IMR-90 (cell line): ENCODE data around the gene SESN1. TPM values are rescaled to one million over a fixed set of nuclear protein-coding genes. Genes with fewer than 3 reads are reported as not detected.

ENCODE experiments used
- ATAC-seq: fragments of 200-7000 bp; cut with Tn5 transposase; 2 replicates; pipeline ENCODE4 v1.9.1; 2020; ENCODE audit warnings: low read depth, mild to moderate bottlenecking, moderate library complexity
- BruUV-seq: library from RNA; stranded (reverse); fragments of 400-500 nt; replicated peaks from 2 replicates; lab custom pipeline; 2021; lab: Mats Ljungman, UMichigan
- CTCF ChIA-PET: fragments of 300-600 bp; formaldehyde crosslinking; extraction: SDS; loops from one replicate; lab custom pipeline; 2021; ENCODE audit warnings: antibody characterized with exemption; lab: Yijun Ruan, JAX
- POLR2A ChIA-PET: fragments of 300-600 bp; sonication (Branson Sonifier 250); formaldehyde crosslinking; loops from one replicate; lab custom pipeline; 2022; ENCODE audit warnings: antibody characterized with exemption; ENCODE audit not compliant: unreplicated experiment; lab: Charles Lee
- DNase-seq: peaks from one replicate; pipeline ENCODE4 v3.0.0; 2013
- H2AFZ ChIP-seq: replicated peaks from 2 replicates; pipeline ENCODE3; 2013; ENCODE audit warnings: low read length, mild to moderate bottlenecking; ENCODE audit not compliant: poor library complexity
- H2AK5ac ChIP-seq: 2 replicates; pipeline ENCODE4 v1.6.1; 2013; ENCODE audit warnings: low read depth, low read length, inconsistent platforms
- H2AK9ac ChIP-seq: replicated peaks from 2 replicates; pipeline ENCODE3; 2013; ENCODE audit warnings: mild to moderate bottlenecking, low read depth, low read length, moderate library complexity; ENCODE audit not compliant: poor library complexity
- H2BK120ac ChIP-seq: 2 replicates; pipeline ENCODE4 v1.6.1; 2013; ENCODE audit warnings: low read depth, low read length, inconsistent platforms
- H2BK15ac ChIP-seq: 3 replicates; pipeline ENCODE4 v1.6.1; 2013; ENCODE audit warnings: low read depth, low read length, inconsistent platforms
- H2BK20ac ChIP-seq: 2 replicates; pipeline ENCODE4 v1.6.1; 2013; ENCODE audit warnings: low read depth, mild to moderate bottlenecking, inconsistent platforms, low read length, moderate library complexity
- H2BK5ac ChIP-seq: 2 replicates; pipeline ENCODE4 v1.6.1; 2013; ENCODE audit warnings: mild to moderate bottlenecking, low read depth, low read length, inconsistent platforms; ENCODE audit not compliant: poor library complexity, severe bottlenecking
- H3K14ac ChIP-seq: replicated peaks from 2 replicates; pipeline ENCODE4 v1.6.1; 2013; ENCODE audit warnings: low read depth, low read length, inconsistent platforms
- H3K18ac ChIP-seq: 2 replicates; pipeline ENCODE4 v1.6.1; 2013; ENCODE audit warnings: low read depth, low read length, control low read depth
- H3K23ac ChIP-seq: 2 replicates; pipeline ENCODE4 v1.6.1; 2013; ENCODE audit warnings: low read depth, low read length, inconsistent platforms
- H3K27ac ChIP-seq: 2 replicates; pipeline ENCODE4 v1.5.1; 2013; ENCODE audit warnings: mild to moderate bottlenecking, control low read depth, low read length; ENCODE audit not compliant: insufficient read depth
- H3K27me3 ChIP-seq: 2 replicates; pipeline ENCODE4 v1.6.1; 2013; ENCODE audit warnings: low read length; ENCODE audit not compliant: control insufficient read depth, insufficient read depth
- H3K36me3 ChIP-seq: 2 replicates; pipeline ENCODE4 v1.6.1; 2013; ENCODE audit warnings: low read length, mixed read lengths; ENCODE audit not compliant: control insufficient read depth, insufficient read depth
- H3K4ac ChIP-seq: 2 replicates; pipeline ENCODE4 v1.6.1; 2013; ENCODE audit warnings: low read depth, low read length, inconsistent platforms
- H3K4me1 ChIP-seq: 2 replicates; pipeline ENCODE4 v1.6.1; 2013; ENCODE audit warnings: low read length, mixed read lengths; ENCODE audit not compliant: control insufficient read depth, insufficient read depth
- H3K4me2 ChIP-seq: 2 replicates; pipeline ENCODE4 v1.6.1; 2013; ENCODE audit warnings: low read depth, mild to moderate bottlenecking, control low read depth, low read length, moderate library complexity
- H3K4me3 ChIP-seq: 2 replicates; pipeline ENCODE4 v1.5.1; 2013; ENCODE audit warnings: low read depth, mild to moderate bottlenecking, control low read depth, low read length, moderate library complexity; ENCODE audit not compliant: insufficient read depth
- H3K56ac ChIP-seq: 2 replicates; pipeline ENCODE4 v1.6.1; 2013; ENCODE audit warnings: low read length, inconsistent platforms; ENCODE audit not compliant: insufficient read depth; ENCODE audit errors: extremely low read depth
- H3K79me1 ChIP-seq, 2 experiments: 2 replicates each; pipeline ENCODE4 v1.6.1; 2013; ENCODE audit warnings: low read length in 2 of 2, inconsistent platforms in 1 of 2, low read depth in 1 of 2
- H3K9ac ChIP-seq: 2 replicates; pipeline ENCODE4 v1.6.1; 2013; ENCODE audit warnings: low read depth, low read length, control low read depth
- H3K9me1 ChIP-seq: 2 replicates; pipeline ENCODE4 v1.6.1; 2013; ENCODE audit warnings: low read length, inconsistent platforms; ENCODE audit not compliant: insufficient read depth
- H3K9me3 ChIP-seq: 2 replicates; pipeline ENCODE4 v1.6.1; 2013; ENCODE audit warnings: low read length; ENCODE audit not compliant: control insufficient read depth, insufficient read depth
- H4K20me1 ChIP-seq: 2 replicates; pipeline ENCODE4 v1.6.1; 2013; ENCODE audit warnings: low read length, inconsistent platforms; ENCODE audit not compliant: insufficient read depth
- H4K5ac ChIP-seq: 2 replicates; pipeline ENCODE4 v1.6.1; 2013; ENCODE audit warnings: mild to moderate bottlenecking, low read depth, low read length, control low read depth
- H4K8ac ChIP-seq, 2 experiments: 2 replicates each; pipeline ENCODE4 v1.6.1; 2013; ENCODE audit warnings: low read depth in 2 of 2, low read length in 2 of 2, control low read depth in 1 of 2, inconsistent platforms in 1 of 2
- H4K91ac ChIP-seq: 2 replicates; pipeline ENCODE4 v1.6.1; 2013; ENCODE audit warnings: low read depth, low read length, inconsistent platforms; ENCODE audit not compliant: insufficient read depth
- BHLHE40 ChIP-seq: fragments of 150-350 bp; IDR thresholded peaks from 2 replicates; pipeline ENCODE4 v1.6.1; 2016; ENCODE audit warnings: mild to moderate bottlenecking, low read depth, low read length
- CEBPB ChIP-seq: IDR thresholded peaks from 2 replicates; pipeline ENCODE4 v1.6.1; 2012; ENCODE audit warnings: low read depth, low read length, improper control_type of control experiment
- CHD1 ChIP-seq: IDR thresholded peaks from 2 replicates; pipeline ENCODE4 v1.6.1; 2012; ENCODE audit warnings: low read depth, low read length, improper control_type of control experiment
- FOS ChIP-seq: fragments of 150-350 bp; IDR thresholded peaks from 2 replicates; pipeline ENCODE4 v1.6.1; 2016; ENCODE audit warnings: low read depth, low read length
- MAFK ChIP-seq: IDR thresholded peaks from 2 replicates; pipeline ENCODE4 v1.6.1; 2012; ENCODE audit warnings: low read depth, low read length, improper control_type of control experiment
- MAZ ChIP-seq: IDR thresholded peaks from 2 replicates; pipeline ENCODE4 v1.6.1; 2012; ENCODE audit warnings: low read depth, mild to moderate bottlenecking, low read length, improper control_type of control experiment, moderate library complexity, borderline replicate concordance
- MXI1 ChIP-seq: IDR thresholded peaks from 2 replicates; pipeline ENCODE4 v1.6.1; 2012; ENCODE audit warnings: low read depth, mild to moderate bottlenecking, low read length, moderate library complexity, borderline replicate concordance
- NFE2L2 ChIP-seq: fragments of 150-350 bp; IDR thresholded peaks from 2 replicates; pipeline ENCODE4 v1.6.1; 2016; ENCODE audit warnings: low read depth, mild to moderate bottlenecking, low read length
- RAD21 ChIP-seq: IDR thresholded peaks from 2 replicates; pipeline ENCODE4 v1.6.1; 2012; ENCODE audit warnings: low read length, improper control_type of control experiment
- RCOR1 ChIP-seq: IDR thresholded peaks from 2 replicates; pipeline ENCODE4 v1.6.1; 2012; ENCODE audit warnings: mild to moderate bottlenecking, low read length, improper control_type of control experiment; ENCODE audit not compliant: insufficient replicate concordance
- RFX5 ChIP-seq: IDR thresholded peaks from 2 replicates; pipeline ENCODE4 v1.8.0; 2012; ENCODE audit warnings: low read depth, mild to moderate bottlenecking, low read length, moderate library complexity
- WGBS, 2 experiments: methylation state at CpG; one replicate each; pipeline versions ENCODE4 v1.1.5 to v1.1.7; 2013; ENCODE audit warnings: missing lambda C conversion rate in 2 of 2; ENCODE audit not compliant: insufficient read length in 1 of 2; ENCODE audit errors: extremely low coverage in 2 of 2; 5-methylcytosine and 5-hydroxymethylcytosine counted together
- dilution Hi-C: fragments of 300-500 bp; cut with HindIII; formaldehyde crosslinking; loops from one replicate; pipeline ENCODE4 v1.14.3; 2018; ENCODE audit warnings: low sequenced_read_pairs; ENCODE audit not compliant: unreplicated experiment
- in situ Hi-C: fragments of 300-500 bp; cut with MboI; formaldehyde crosslinking; loops from 3 replicates; pipeline ENCODE4 v1.14.3; 2019; ENCODE audit warnings: low sequenced_read_pairs, inconsistent platforms, mixed read lengths
- intact Hi-C: fragments of 100-400 bp; cut with micrococcal nuclease; formaldehyde crosslinking; loops from 2 replicates; pipeline ENCODE4 v1.10.0; 2022
- polyA plus RNA-seq, 3 experiments: library from polyadenylated mRNA; depleted of rRNA; stranded (reverse); fragments of >200 nt; gene quantifications; 2 replicates each; pipeline ENCODE4 v1.2.3, GENCODE V29; 2012; ENCODE audit warnings: low replicate concordance in 1 of 3
- total RNA-seq: library from RNA; depleted of rRNA; stranded (reverse); fragments of >200 nt; gene quantifications from 2 replicates; pipeline ENCODE4 v1.2.3, GENCODE V29; 2012
- TF ChIP-seq, protein P1 (sequence below): fragments of 150-350 bp; IDR thresholded peaks from 2 replicates; pipeline ENCODE4 v1.6.1; 2017; ENCODE audit warnings: mild to moderate bottlenecking, antibody characterized with exemption, low read length, low read depth
- TF ChIP-seq, protein P2 (sequence below): conservative IDR thresholded peaks from 2 replicates; pipeline ENCODE4 v1.5.1; 2012; ENCODE audit warnings: mild to moderate bottlenecking, low read depth, low read length, improper control_type of control experiment
- TF ChIP-seq, protein P3 (sequence below): fragments of 150-350 bp; IDR thresholded peaks from 2 replicates; pipeline ENCODE4 v1.6.1; 2016; ENCODE audit warnings: low read depth, mild to moderate bottlenecking, low read length, moderate library complexity, borderline replicate concordance

Gene SESN1
- total and polyA plus RNA-seq, 2 of the 4 experiments (the other 2 are of a cell fraction) = 9.7 to 16.7 TPM

DNA sequence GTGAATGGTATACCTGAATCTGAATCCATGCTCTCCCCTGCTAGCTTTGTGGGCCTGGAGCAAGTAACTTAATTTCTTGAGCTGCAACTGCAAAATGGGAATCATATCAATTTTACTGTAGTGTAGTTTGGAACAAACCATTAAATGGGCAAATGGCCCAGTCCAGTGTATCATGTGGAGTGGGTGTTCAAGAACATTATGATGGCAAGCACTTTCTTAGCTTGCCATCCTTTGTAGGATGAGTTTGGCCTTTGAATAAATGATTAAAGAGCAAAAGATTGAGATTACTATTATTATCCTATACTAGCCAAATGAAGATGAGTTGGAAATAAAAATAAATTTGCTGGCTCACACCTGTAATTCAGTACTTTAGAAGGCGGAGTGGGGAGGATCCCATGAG, 120.4 kb downstream of the SESN1 start:
- Histone ChIP-seq H3K4me3 (no peak overlapping the region), H3K9ac (no peak overlapping the region), H4K5ac (no peak overlapping the region), H3K14ac (no peak overlapping the region), H3K9me3 (no peaks in the 10 kb centered on the region), H3K9me1 (no peaks in the 10 kb centered on the region), H2BK120ac (no peak overlapping the region), H2AK9ac (no peak overlapping the region), H2AK5ac (no peak overlapping the region), H2AFZ (no peak overlapping the region), H2BK20ac (no peak overlapping the region), H4K8ac (no peak overlapping the region), H3K4ac (no peak overlapping the region), H3K18ac (no peak overlapping the region), H4K20me1 (no peaks in the 10 kb centered on the region), H3K27me3 (no peaks in the 10 kb centered on the region; the same call in 1 of the 2 replicates), H3K4me1 (no peaks in the 10 kb centered on the region; the same call in 1 of the 2 replicates), H3K4me2 (no peak overlapping the region), H4K91ac (no peak overlapping the region), H2BK5ac (no peak overlapping the region), H3K27ac (no peak overlapping the region), H3K23ac (no peak overlapping the region), H2BK15ac (no peak overlapping the region), H3K79me1 (no peaks in the 10 kb centered on the region), H3K56ac (no peak overlapping the region), H3K36me3 (no peaks in the 10 kb centered on the region)
- intact Hi-C loops (no loop called here), in situ Hi-C loops (no loop called here), dilution Hi-C loops (no loop called here)
- TF ChIP-seq BHLHE40 (no peak), NFE2L2 (no peak), MXI1 (no peak), RFX5 (no peak), MAFK (no peak), CHD1 (no peak), RCOR1 (no peak), FOS (no peak), MAZ (no peak), CEBPB (no peak), RAD21 (no peak)
- TF ChIP-seq, protein P1, sequence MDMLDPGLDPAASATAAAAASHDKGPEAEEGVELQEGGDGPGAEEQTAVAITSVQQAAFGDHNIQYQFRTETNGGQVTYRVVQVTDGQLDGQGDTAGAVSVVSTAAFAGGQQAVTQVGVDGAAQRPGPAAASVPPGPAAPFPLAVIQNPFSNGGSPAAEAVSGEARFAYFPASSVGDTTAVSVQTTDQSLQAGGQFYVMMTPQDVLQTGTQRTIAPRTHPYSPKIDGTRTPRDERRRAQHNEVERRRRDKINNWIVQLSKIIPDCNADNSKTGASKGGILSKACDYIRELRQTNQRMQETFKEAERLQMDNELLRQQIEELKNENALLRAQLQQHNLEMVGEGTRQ = no peak
- TF ChIP-seq, protein P2, sequence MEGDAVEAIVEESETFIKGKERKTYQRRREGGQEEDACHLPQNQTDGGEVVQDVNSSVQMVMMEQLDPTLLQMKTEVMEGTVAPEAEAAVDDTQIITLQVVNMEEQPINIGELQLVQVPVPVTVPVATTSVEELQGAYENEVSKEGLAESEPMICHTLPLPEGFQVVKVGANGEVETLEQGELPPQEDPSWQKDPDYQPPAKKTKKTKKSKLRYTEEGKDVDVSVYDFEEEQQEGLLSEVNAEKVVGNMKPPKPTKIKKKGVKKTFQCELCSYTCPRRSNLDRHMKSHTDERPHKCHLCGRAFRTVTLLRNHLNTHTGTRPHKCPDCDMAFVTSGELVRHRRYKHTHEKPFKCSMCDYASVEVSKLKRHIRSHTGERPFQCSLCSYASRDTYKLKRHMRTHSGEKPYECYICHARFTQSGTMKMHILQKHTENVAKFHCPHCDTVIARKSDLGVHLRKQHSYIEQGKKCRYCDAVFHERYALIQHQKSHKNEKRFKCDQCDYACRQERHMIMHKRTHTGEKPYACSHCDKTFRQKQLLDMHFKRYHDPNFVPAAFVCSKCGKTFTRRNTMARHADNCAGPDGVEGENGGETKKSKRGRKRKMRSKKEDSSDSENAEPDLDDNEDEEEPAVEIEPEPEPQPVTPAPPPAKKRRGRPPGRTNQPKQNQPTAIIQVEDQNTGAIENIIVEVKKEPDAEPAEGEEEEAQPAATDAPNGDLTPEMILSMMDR = no peak
- TF ChIP-seq, protein P3, sequence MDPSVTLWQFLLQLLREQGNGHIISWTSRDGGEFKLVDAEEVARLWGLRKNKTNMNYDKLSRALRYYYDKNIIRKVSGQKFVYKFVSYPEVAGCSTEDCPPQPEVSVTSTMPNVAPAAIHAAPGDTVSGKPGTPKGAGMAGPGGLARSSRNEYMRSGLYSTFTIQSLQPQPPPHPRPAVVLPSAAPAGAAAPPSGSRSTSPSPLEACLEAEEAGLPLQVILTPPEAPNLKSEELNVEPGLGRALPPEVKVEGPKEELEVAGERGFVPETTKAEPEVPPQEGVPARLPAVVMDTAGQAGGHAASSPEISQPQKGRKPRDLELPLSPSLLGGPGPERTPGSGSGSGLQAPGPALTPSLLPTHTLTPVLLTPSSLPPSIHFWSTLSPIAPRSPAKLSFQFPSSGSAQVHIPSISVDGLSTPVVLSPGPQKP = no peak
- WGBS, 2 experiments = no CpG with 5 or more reads among the region's 1 CpG
- ChIA-PET POLR2A (no interaction called here), CTCF (no interaction called here)
- ATAC-seq (no peak), DNase-seq (no peak)
- no TSS peak for BruUV-seq
